ENCODE data around the gene PRPF19. TPM values are rescaled to one million over a fixed set of nuclear protein-coding genes. Genes with fewer than 3 reads are reported as not detected.

PRPF19 gene
- total and polyA plus RNA-seq, 2 of the 13 experiments (the other 11 are each of a cell fraction or from before 2014, with no cell fraction given), result 27.4 to 91.1 TPM

DNA sequence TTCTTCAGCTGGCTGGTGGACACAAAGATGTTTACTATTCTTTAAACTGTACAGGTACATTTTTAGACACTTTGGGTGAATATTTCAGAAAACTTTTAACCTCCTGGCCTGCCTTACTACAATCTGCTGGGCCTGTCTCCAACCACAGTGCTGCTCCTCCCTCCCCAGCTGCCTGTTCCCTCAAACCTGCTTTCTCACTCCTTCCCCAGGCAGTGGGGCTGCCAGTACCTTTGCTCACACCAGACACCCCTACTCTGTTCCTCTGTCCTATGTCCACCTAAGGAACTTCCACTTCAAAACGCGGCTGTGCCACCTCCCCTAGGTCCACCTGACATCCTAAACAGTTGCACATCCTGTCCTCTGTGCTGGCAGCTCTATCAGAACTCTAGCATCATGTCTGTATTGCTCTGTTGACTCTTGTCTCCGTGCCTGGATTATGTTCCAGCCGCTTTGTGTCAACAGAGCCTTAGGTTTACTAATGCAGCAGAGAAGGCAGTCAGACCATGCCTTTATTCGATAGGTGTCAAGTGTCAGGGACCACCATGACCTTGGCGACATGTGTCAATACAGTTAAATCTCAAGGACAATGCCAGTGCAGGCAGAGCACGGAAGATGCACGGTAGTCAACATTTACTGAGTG lies 25.6 kb downstream of the PRPF19 start (continued):
- TF ChIP-seq, protein P1, sequence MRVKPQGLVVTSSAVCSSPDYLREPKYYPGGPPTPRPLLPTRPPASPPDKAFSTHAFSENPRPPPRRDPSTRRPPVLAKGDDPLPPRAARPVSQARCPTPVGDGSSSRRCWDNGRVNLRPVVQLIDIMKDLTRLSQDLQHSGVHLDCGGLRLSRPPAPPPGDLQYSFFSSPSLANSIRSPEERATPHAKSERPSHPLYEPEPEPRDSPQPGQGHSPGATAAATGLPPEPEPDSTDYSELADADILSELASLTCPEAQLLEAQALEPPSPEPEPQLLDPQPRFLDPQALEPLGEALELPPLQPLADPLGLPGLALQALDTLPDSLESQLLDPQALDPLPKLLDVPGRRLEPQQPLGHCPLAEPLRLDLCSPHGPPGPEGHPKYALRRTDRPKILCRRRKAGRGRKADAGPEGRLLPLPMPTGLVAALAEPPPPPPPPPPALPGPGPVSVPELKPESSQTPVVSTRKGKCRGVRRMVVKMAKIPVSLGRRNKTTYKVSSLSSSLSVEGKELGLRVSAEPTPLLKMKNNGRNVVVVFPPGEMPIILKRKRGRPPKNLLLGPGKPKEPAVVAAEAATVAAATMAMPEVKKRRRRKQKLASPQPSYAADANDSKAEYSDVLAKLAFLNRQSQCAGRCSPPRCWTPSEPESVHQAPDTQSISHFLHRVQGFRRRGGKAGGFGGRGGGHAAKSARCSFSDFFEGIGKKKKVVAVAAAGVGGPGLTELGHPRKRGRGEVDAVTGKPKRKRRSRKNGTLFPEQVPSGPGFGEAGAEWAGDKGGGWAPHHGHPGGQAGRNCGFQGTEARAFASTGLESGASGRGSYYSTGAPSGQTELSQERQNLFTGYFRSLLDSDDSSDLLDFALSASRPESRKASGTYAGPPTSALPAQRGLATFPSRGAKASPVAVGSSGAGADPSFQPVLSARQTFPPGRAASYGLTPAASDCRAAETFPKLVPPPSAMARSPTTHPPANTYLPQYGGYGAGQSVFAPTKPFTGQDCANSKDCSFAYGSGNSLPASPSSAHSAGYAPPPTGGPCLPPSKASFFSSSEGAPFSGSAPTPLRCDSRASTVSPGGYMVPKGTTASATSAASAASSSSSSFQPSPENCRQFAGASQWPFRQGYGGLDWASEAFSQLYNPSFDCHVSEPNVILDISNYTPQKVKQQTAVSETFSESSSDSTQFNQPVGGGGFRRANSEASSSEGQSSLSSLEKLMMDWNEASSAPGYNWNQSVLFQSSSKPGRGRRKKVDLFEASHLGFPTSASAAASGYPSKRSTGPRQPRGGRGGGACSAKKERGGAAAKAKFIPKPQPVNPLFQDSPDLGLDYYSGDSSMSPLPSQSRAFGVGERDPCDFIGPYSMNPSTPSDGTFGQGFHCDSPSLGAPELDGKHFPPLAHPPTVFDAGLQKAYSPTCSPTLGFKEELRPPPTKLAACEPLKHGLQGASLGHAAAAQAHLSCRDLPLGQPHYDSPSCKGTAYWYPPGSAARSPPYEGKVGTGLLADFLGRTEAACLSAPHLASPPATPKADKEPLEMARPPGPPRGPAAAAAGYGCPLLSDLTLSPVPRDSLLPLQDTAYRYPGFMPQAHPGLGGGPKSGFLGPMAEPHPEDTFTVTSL (CRISPR knock-in tag; IDR thresholded peaks at IDR 0.05; ENCODE audit: borderline replicate concordance), result peak; percentile 98
- TF ChIP-seq ZNF317 (CRISPR knock-in tag; IDR thresholded peaks at IDR 0.05), result peak; percentile 87; the same call in 1 of the 2 replicates
- no peak for TF ChIP-seq SRY (CRISPR knock-in tag; IDR thresholded peaks at IDR 0.05)
- TF ChIP-seq, protein P2, sequence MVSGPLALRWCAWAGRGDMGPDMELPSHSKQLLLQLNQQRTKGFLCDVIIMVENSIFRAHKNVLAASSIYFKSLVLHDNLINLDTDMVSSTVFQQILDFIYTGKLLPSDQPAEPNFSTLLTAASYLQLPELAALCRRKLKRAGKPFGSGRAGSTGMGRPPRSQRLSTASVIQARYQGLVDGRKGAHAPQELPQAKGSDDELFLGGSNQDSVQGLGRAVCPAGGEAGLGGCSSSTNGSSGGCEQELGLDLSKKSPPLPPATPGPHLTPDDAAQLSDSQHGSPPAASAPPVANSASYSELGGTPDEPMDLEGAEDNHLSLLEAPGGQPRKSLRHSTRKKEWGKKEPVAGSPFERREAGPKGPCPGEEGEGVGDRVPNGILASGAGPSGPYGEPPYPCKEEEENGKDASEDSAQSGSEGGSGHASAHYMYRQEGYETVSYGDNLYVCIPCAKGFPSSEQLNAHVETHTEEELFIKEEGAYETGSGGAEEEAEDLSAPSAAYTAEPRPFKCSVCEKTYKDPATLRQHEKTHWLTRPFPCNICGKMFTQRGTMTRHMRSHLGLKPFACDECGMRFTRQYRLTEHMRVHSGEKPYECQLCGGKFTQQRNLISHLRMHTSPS (CRISPR knock-in tag; IDR thresholded peaks at IDR 0.05; ENCODE audit: low read depth), result peak; percentile 80; the same call in 1 of the 2 replicates
- TF ChIP-seq KMT2A (CRISPR knock-in tag; IDR thresholded peaks at IDR 0.05), result peak; percentile 62; the same call in 1 of the 2 replicates
- no peak for TF ChIP-seq SNRNP70 (IDR thresholded peaks at IDR 0.05; ENCODE audit: low read depth, low read length)
- TF ChIP-seq, protein P3, sequence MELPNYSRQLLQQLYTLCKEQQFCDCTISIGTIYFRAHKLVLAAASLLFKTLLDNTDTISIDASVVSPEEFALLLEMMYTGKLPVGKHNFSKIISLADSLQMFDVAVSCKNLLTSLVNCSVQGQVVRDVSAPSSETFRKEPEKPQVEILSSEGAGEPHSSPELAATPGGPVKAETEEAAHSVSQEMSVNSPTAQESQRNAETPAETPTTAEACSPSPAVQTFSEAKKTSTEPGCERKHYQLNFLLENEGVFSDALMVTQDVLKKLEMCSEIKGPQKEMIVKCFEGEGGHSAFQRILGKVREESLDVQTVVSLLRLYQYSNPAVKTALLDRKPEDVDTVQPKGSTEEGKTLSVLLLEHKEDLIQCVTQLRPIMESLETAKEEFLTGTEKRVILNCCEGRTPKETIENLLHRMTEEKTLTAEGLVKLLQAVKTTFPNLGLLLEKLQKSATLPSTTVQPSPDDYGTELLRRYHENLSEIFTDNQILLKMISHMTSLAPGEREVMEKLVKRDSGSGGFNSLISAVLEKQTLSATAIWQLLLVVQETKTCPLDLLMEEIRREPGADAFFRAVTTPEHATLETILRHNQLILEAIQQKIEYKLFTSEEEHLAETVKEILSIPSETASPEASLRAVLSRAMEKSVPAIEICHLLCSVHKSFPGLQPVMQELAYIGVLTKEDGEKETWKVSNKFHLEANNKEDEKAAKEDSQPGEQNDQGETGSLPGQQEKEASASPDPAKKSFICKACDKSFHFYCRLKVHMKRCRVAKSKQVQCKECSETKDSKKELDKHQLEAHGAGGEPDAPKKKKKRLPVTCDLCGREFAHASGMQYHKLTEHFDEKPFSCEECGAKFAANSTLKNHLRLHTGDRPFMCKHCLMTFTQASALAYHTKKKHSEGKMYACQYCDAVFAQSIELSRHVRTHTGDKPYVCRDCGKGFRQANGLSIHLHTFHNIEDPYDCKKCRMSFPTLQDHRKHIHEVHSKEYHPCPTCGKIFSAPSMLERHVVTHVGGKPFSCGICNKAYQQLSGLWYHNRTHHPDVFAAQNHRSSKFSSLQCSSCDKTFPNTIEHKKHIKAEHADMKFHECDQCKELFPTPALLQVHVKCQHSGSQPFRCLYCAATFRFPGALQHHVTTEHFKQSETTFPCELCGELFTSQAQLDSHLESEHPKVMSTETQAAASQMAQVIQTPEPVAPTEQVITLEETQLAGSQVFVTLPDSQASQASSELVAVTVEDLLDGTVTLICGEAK (IDR thresholded peaks at IDR 0.05), result no peak
- TF ChIP-seq, protein P3 (CRISPR knock-in tag; IDR thresholded peaks at IDR 0.05), result peak; percentile 80; the same call in 1 of the 2 replicates
- peak; percentile 65; the same call in 1 of the 2 replicates for TF ChIP-seq ZNF224 (CRISPR knock-in tag; IDR thresholded peaks at IDR 0.05)
- no peak for TF ChIP-seq GTF2F1 (IDR thresholded peaks at IDR 0.05; ENCODE audit: low read length)
- peak; percentile 98 for TF ChIP-seq ZNF292 (CRISPR knock-in tag; IDR thresholded peaks at IDR 0.05; ENCODE audit: borderline replicate concordance, low read depth)
- peak; percentile 85; the same call in 1 of the 2 replicates for TF ChIP-seq NFIC (IDR thresholded peaks at IDR 0.05; ENCODE audit: low read length)
- no peak for TF ChIP-seq EHMT2 (IDR thresholded peaks at IDR 0.05; ENCODE audit: borderline replicate concordance, low read depth, low read length)

Measured in HepG2 (cell line).